HCT116 (cell line): ENCODE results near the gene CABP1. TPM values are rescaled to one million over a fixed set of nuclear protein-coding genes. Genes with fewer than 3 reads are reported as not detected.

Experiments
- ATAC-seq: fragments of 200-7000 bp; cut with Tn5 transposase; 2 replicates; pipeline ENCODE4 v1.9.1; 2020; ENCODE audit warnings: mild to moderate bottlenecking, moderate library complexity
- BruUV-seq: library from RNA; stranded (reverse); fragments of 400-500 nt; replicated peaks from 2 replicates; lab custom pipeline; 2021; lab: Mats Ljungman, UMichigan
- CTCF ChIA-PET: fragments of 300-600 bp; sonication (Branson Sonifier 250); formaldehyde crosslinking; loops from one replicate; lab custom pipeline; 2021; ENCODE audit warnings: antibody characterized with exemption; lab: Charles Lee
- POLR2A ChIA-PET: fragments of 300-600, 350-600 bp; sonication (Branson Sonifier 250); formaldehyde crosslinking; loops from one replicate; lab custom pipeline; 2021; ENCODE audit warnings: antibody characterized with exemption; lab: Charles Lee
- RAD21 ChIA-PET, 2 experiments: fragments of 300-600 bp; sonication (Branson Sonifier 250); formaldehyde crosslinking; loops; one replicate each; lab custom pipeline; 2023; ENCODE audit warnings: low total read pairs in 2 of 2; ENCODE audit not compliant: uncharacterized antibody in 2 of 2, unreplicated experiment in 2 of 2, low non-redundant PET in 1 of 2; lab: Charles Lee
- DNase-seq: peaks from one replicate; pipeline ENCODE4 v3.0.0-alpha.2; 2010; ENCODE audit warnings: low read depth, low spot score
- H2AFZ ChIP-seq: fragments of 200-600 bp; shearing (Covaris generic), sonication (generic); 2 replicates; pipeline ENCODE4 v1.6.1; 2017; ENCODE audit warnings: low read depth, mixed run types, mixed read lengths, antibody characterized with exemption, low read length; ENCODE audit not compliant: poor library complexity, severe bottlenecking
- H3K27ac ChIP-seq: 2 replicates; pipeline ENCODE4 v1.5.1; 2012; ENCODE audit warnings: low read depth, low read length
- H3K27me3 ChIP-seq: fragments of 200-600 bp; sonication (generic); 2 replicates; pipeline ENCODE4 v1.6.1; 2016; ENCODE audit warnings: mixed run types, low read length, mixed read lengths; ENCODE audit not compliant: insufficient read depth
- H3K36me3 ChIP-seq, 2 experiments: fragments of 200-500 bp in 1 of 2; fragments of 200-600 bp in 1 of 2; sonication (Bioruptor generic) in 1 of 2; sonication (generic) in 1 of 2; 2 replicates each; pipeline versions ENCODE4 v1.5.1 to v1.6.1; 2014 to 2016; ENCODE audit warnings: low read length in 2 of 2, inconsistent platforms in 1 of 2, mixed read lengths in 1 of 2, mixed run types in 1 of 2; ENCODE audit not compliant: insufficient read depth in 2 of 2, control insufficient read depth in 1 of 2
- H3K4me1 ChIP-seq, 2 experiments: fragments of 200-600 bp in 1 of 2; sonication (generic) in 1 of 2; 2 replicates each; pipeline versions ENCODE4 v1.5.1 to v1.6.1; 2012 to 2017; ENCODE audit warnings: low read length in 2 of 2, inconsistent platforms in 1 of 2, mild to moderate bottlenecking in 1 of 2, mixed read lengths in 1 of 2, mixed run types in 1 of 2, moderate library complexity in 1 of 2; ENCODE audit not compliant: insufficient read depth in 2 of 2, control insufficient read depth in 1 of 2
- H3K4me2 ChIP-seq: fragments of 200-600 bp; sonication (generic); 2 replicates; pipeline ENCODE4 v1.6.1; 2017; ENCODE audit warnings: mixed run types, low read length, mixed read lengths
- H3K4me3 ChIP-seq, 2 experiments: fragments of 200-600 bp in 1 of 2; sonication (generic) in 1 of 2; replicated peaks in 1 of 2; 2 replicates each; pipeline ENCODE4 v1.5.1; 2011 to 2016; ENCODE audit warnings: low read length in 2 of 2, control low read depth in 1 of 2, low read depth in 1 of 2, mild to moderate bottlenecking in 1 of 2, mixed read lengths in 1 of 2, mixed run types in 1 of 2
- H3K79me2 ChIP-seq: fragments of 200-600 bp; sonication (generic); 2 replicates; pipeline ENCODE4 v1.6.1; 2017; ENCODE audit warnings: mild to moderate bottlenecking, mixed run types, low read length, moderate library complexity, mixed read lengths; ENCODE audit not compliant: insufficient read depth
- H3K9ac ChIP-seq: fragments of 200-600 bp; sonication (generic); 2 replicates; pipeline ENCODE4 v1.6.1; 2016; ENCODE audit warnings: low read length, mixed read lengths
- H3K9me2 ChIP-seq: fragments of 200-600 bp; sonication (generic), shearing (Covaris generic); 2 replicates; pipeline ENCODE4 v1.6.1; 2017; ENCODE audit warnings: mixed run types, mild to moderate bottlenecking, moderate library complexity; ENCODE audit not compliant: insufficient read depth
- H3K9me3 ChIP-seq, 2 experiments: fragments of 200-500 bp in 1 of 2; fragments of 200-600 bp in 1 of 2; sonication (Bioruptor generic) in 1 of 2; sonication (generic) in 1 of 2; 2 replicates each; pipeline ENCODE4 v1.6.1; 2014 to 2017; ENCODE audit warnings: low read length in 2 of 2, mixed read lengths in 2 of 2, inconsistent platforms in 1 of 2, low read depth in 1 of 2, mild to moderate bottlenecking in 1 of 2, mixed run types in 1 of 2, moderate library complexity in 1 of 2; ENCODE audit not compliant: control insufficient read depth in 1 of 2, insufficient read depth in 1 of 2
- H4K20me1 ChIP-seq: fragments of 200-600 bp; sonication (generic), shearing (Covaris generic); 2 replicates; pipeline ENCODE4 v1.6.1; 2017; ENCODE audit warnings: mixed run types, mild to moderate bottlenecking, moderate library complexity; ENCODE audit not compliant: insufficient read depth
- ATF3 ChIP-seq: IDR thresholded peaks from 2 replicates; pipeline ENCODE4 v1.6.1; 2012
- CEBPB ChIP-seq: IDR thresholded peaks from 2 replicates; pipeline ENCODE4 v1.6.1; 2012; ENCODE audit warnings: low read depth
- CTCF ChIP-seq, 3 experiments: fragments of 200-600 bp in 1 of 3; sonication (generic) in 1 of 3; IDR thresholded peaks in 2 of 3; conservative IDR thresholded peaks in 1 of 3; 2 replicates each; pipeline ENCODE4 v1.5.1; 2012 to 2017; ENCODE audit warnings: low read depth in 2 of 3, low read length in 2 of 3, antibody characterized with exemption in 1 of 3, borderline replicate concordance in 1 of 3, control low read depth in 1 of 3, mild to moderate bottlenecking in 1 of 3, mixed read lengths in 1 of 3, mixed run types in 1 of 3, moderate library complexity in 1 of 3; ENCODE audit not compliant: insufficient read depth in 1 of 3
- EGR1 ChIP-seq: IDR thresholded peaks from 2 replicates; pipeline ENCODE4 v1.6.1; 2012; ENCODE audit warnings: low read depth
- EZH2 ChIP-seq: fragments of 200-600 bp; sonication (generic); IDR thresholded peaks from 2 replicates; pipeline ENCODE4 v1.6.1; 2017; ENCODE audit warnings: antibody characterized with exemption, mixed run types
- EZH2phosphoT487 ChIP-seq: fragments of 200-600 bp; IDR thresholded peaks from 2 replicates; pipeline ENCODE4 v1.6.1; 2018; ENCODE audit warnings: antibody characterized with exemption, borderline replicate concordance
- FOSL1 ChIP-seq: IDR thresholded peaks from 2 replicates; pipeline ENCODE4 v1.6.1; 2012; ENCODE audit warnings: low read depth
- JUND ChIP-seq: IDR thresholded peaks from 2 replicates; pipeline ENCODE4 v1.6.1; 2012
- MAX ChIP-seq: IDR thresholded peaks from 2 replicates; pipeline ENCODE4 v1.6.1; 2012
- POLR2A ChIP-seq: IDR thresholded peaks from 2 replicates; pipeline ENCODE4 v1.7.0; 2011; ENCODE audit warnings: borderline replicate concordance; ENCODE audit not compliant: insufficient read depth, insufficient read length; ENCODE audit errors: extremely low read depth
- POLR2AphosphoS5 ChIP-seq: IDR thresholded peaks from 2 replicates; pipeline ENCODE4 v1.6.1; 2011; ENCODE audit warnings: mild to moderate bottlenecking, low read depth, low read length, moderate library complexity
- RAD21 ChIP-seq: IDR thresholded peaks from 2 replicates; pipeline ENCODE4 v1.6.1; 2012; ENCODE audit warnings: low read depth, mild to moderate bottlenecking
- SIN3A ChIP-seq: IDR thresholded peaks from 2 replicates; pipeline ENCODE4 v1.6.1; 2012; ENCODE audit warnings: low read depth
- SP1 ChIP-seq: IDR thresholded peaks from 2 replicates; pipeline ENCODE4 v1.6.1; 2012; ENCODE audit warnings: low read depth
- SRF ChIP-seq: IDR thresholded peaks from 2 replicates; pipeline ENCODE4 v1.6.1; 2012; ENCODE audit warnings: low read depth
- TCF7L2 ChIP-seq: IDR thresholded peaks from 2 replicates; pipeline ENCODE4 v1.7.0; 2011; ENCODE audit warnings: borderline replicate concordance, inconsistent platforms; ENCODE audit not compliant: insufficient read depth, insufficient read length; ENCODE audit errors: extremely low read depth
- YY1 ChIP-seq: IDR thresholded peaks from 2 replicates; pipeline ENCODE4 v1.6.1; 2011; ENCODE audit warnings: low read length, low read depth, moderate library complexity, mild to moderate bottlenecking; ENCODE audit not compliant: insufficient replicate concordance; ENCODE audit errors: extremely low read depth
- ZBTB33 ChIP-seq: IDR thresholded peaks from 2 replicates; pipeline ENCODE4 v1.6.1; 2011; ENCODE audit warnings: mild to moderate bottlenecking, low read length, moderate library complexity; ENCODE audit not compliant: insufficient replicate concordance; ENCODE audit errors: extremely low read depth
- ZFX ChIP-seq: fragments of 450-650 bp; IDR thresholded peaks from 2 replicates; pipeline ENCODE4 v1.6.1; 2017
- ZNF274 ChIP-seq: fragments of 200-500 bp; sonication (Bioruptor generic); IDR thresholded peaks from 2 replicates; pipeline ENCODE4 v1.6.1; 2014; ENCODE audit warnings: mild to moderate bottlenecking, low read depth, low read length, inconsistent platforms
- intact Hi-C: fragments of 100-400 bp; cut with micrococcal nuclease; formaldehyde crosslinking; loops from 2 replicates; pipeline ENCODE4 v1.10.0; 2022
- total RNA-seq: library from RNA; stranded (reverse); gene quantifications from one replicate; pipeline ENCODE4 v1.2.1, GENCODE V29; 2021; ENCODE audit not compliant: unreplicated experiment

Gene CABP1
- total RNA-seq, 1 experiment from 2014 or later, result 0.84 TPM

- Histone ChIP-seq H3K27ac (no peak overlapping the region), H3K79me2 (no peaks in the 10 kb centered on the region), H3K4me2 (no peak overlapping the region), H3K9me3 (no peaks in the 10 kb centered on the region), H3K4me3 (no peak overlapping the region), H3K36me3 (no peaks in the 10 kb centered on the region), H3K4me1 (no peaks in the 10 kb centered on the region), H4K20me1 (no peaks in the 10 kb centered on the region), H3K9ac (no peak overlapping the region), H3K9me2 (no peaks in the 10 kb centered on the region), H2AFZ (no peak overlapping the region), H3K27me3 (peaks cover 4% of the 10 kb centered on the region; the same call in 1 of the 2 replicates)
- DNase-seq (no peak), ATAC-seq (no peak)
- TF ChIP-seq ZFX (no peak), MAX (no peak), EGR1 (no peak), JUND (no peak), RAD21 (no peak), SIN3A (no peak), POLR2A (no peak), POLR2AphosphoS5 (no peak), ZNF274 (no peak), ZBTB33 (no peak), SP1 (no peak), EZH2 (no peak), CTCF (IDR thresholded peaks at IDR 0.05 in 2 of 3, conservative IDR thresholded peaks at IDR 0.05 in 1 of 3; ENCODE audit: borderline replicate concordance in 1 of 3, insufficient read depth in 1 of 3, low read depth in 2 of 3, low read length in 2 of 3) (no peak), YY1 (no peak), EZH2phosphoT487 (no peak), CEBPB (no peak), ATF3 (no peak), SRF (no peak), FOSL1 (no peak), TCF7L2 (no peak)
- intact Hi-C loops, result no loop called here
- no TSS peak for BruUV-seq
- CTCF ChIA-PET, result interaction anchor here (2.3 kb wide), 1 partner anchor 10 kb away, joined by 10 read pairs; no protein-coding TSS in a partner anchor
- RAD21 ChIA-PET, result no interaction called here
- POLR2A ChIA-PET, result no interaction called here
Observed at GRCh38 chr12:120659151-120659525, 18.7 kb downstream of the CABP1 start.
